ENCODE data around the gene SMIM44. TPM values are rescaled to one million over a fixed set of nuclear protein-coding genes. Genes with fewer than 3 reads are reported as not detected.
A peak's percentile ranks its signal among the peaks of the same experiment; 100 is the strongest.

SMIM44 gene
- total RNA-seq, 4 donors from 2014 or later = not detected

- 3 to 15% methylated on average over 10 to 15 of the region's 79 CpGs for WGBS, 2 donors
- intact Hi-C loops (cut with DNase I) = no loop called here
- H3K4me3 ChIP-seq (replicated peaks in 1 of 3) = peak within 1 kb of the TSS; percentile 24 to 98 (median 73)
- peaks cover 8 to 15% of the 10 kb centered on the region in 2 donors for H3K4me1 ChIP-seq
- no peaks in the 10 kb centered on the region for H3K9me3 ChIP-seq
- TF ChIP-seq POLR2A (IDR thresholded peaks at IDR 0.05) = peak; percentile 22 to 81
- peak in 1 of 6 experiments; percentile 16 for TF ChIP-seq CTCF (IDR thresholded peaks at IDR 0.05)
- no peaks in the 10 kb centered on the region for H3K27me3 ChIP-seq
- peak within 1 kb of the TSS; percentile 59 to 78 (median 74) for H3K27ac ChIP-seq
- no peaks in the 10 kb centered on the region for H3K36me3 ChIP-seq
- DNase-seq = peak; percentile 99 to 100
Measured at GRCh38 chr19:3505598-3506383, 22.6 kb upstream of the SMIM44 start, which contains the start of gene FZR1. TSS of gene FZR1 (plus strand) at chr19:3506311. CDS start at chr19:3522990, 16,679 bp downstream.

GRCh38 chr19:3504735-3505134 is 21.5 kb upstream of the SMIM44 start:
- 84 to 96% methylated on average over 5 of the region's 5 CpGs for WGBS, 2 donors
- TF ChIP-seq CTCF (IDR thresholded peaks at IDR 0.05) (no peak), POLR2A (IDR thresholded peaks at IDR 0.05) (no peak)
- no peak overlapping the region for H3K4me3 ChIP-seq (replicated peaks in 1 of 3)
- no peaks in the 10 kb centered on the region for H3K9me3 ChIP-seq
- peaks cover 10 to 16% of the 10 kb centered on the region in 2 donors for H3K4me1 ChIP-seq
- intact Hi-C loops (cut with DNase I) = no loop called here
- H3K27ac ChIP-seq = peak overlapping the region in 1 of 3 donors; percentile 74
- no peaks in the 10 kb centered on the region for H3K36me3 ChIP-seq
- H3K27me3 ChIP-seq = no peaks in the 10 kb centered on the region
- DNase-seq = no peak

GRCh38 chr19:3503036-3503572 is 19.9 kb upstream of the SMIM44 start:
- no peak for DNase-seq
- 80 to 81% methylated on average over 13 of the region's 13 CpGs for WGBS, 2 donors
- H3K36me3 ChIP-seq = no peaks in the 10 kb centered on the region
- TF ChIP-seq CTCF (IDR thresholded peaks at IDR 0.05) (no peak), POLR2A (IDR thresholded peaks at IDR 0.05) (no peak)
- H3K27me3 ChIP-seq = no peaks in the 10 kb centered on the region
- intact Hi-C loops (cut with DNase I) = no loop called here
- no peak overlapping the region for H3K27ac ChIP-seq
- no peaks in the 10 kb centered on the region for H3K9me3 ChIP-seq
- H3K4me1 ChIP-seq = peaks cover 16 to 23% of the 10 kb centered on the region in 2 donors
- H3K4me3 ChIP-seq (replicated peaks in 1 of 3) = no peak overlapping the region

GRCh38 chr19:3501780-3502179 is 18.5 kb upstream of the SMIM44 start:
- TF ChIP-seq POLR2A (IDR thresholded peaks at IDR 0.05) (no peak), CTCF (IDR thresholded peaks at IDR 0.05) (no peak)
- H3K9me3 ChIP-seq = no peaks in the 10 kb centered on the region
- intact Hi-C loops (cut with DNase I) = no loop called here
- no peaks in the 10 kb centered on the region for H3K36me3 ChIP-seq
- H3K27ac ChIP-seq = no peak overlapping the region
- no peaks in the 10 kb centered on the region for H3K27me3 ChIP-seq
- DNase-seq = no peak
- H3K4me3 ChIP-seq (replicated peaks in 1 of 3) = no peak overlapping the region
- peaks cover 8 to 13% of the 10 kb centered on the region in 2 donors for H3K4me1 ChIP-seq
- WGBS, 2 donors = 83 to 100% methylated on average over 2 to 3 of the region's 3 CpGs

Data from thyroid gland (tissue), 4 donors.